ENCODE results near the gene PSMB10.

PSMB10 gene

DNA sequence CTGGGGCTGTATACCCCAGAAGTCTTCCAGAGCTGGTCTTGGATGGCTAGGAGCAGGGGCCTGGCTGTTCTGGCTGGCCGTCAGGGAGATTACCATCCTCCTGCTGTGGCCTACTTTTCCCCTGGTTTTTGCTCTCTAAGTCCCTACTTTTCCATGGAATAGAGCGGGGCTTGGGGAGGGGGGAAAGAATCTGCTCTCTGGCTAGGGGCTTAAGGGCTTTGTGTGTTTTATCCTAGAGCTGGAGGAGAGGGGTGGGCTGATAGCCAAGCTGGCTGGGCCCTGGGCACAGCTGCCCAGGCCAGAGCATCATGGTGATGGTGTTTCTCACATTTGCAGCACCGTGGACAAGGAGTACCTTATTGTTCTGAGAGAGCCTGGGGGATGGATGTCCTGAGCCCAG lies 48.3 kb downstream of the PSMB10 start:
- no peak for DNase-seq

DNA sequence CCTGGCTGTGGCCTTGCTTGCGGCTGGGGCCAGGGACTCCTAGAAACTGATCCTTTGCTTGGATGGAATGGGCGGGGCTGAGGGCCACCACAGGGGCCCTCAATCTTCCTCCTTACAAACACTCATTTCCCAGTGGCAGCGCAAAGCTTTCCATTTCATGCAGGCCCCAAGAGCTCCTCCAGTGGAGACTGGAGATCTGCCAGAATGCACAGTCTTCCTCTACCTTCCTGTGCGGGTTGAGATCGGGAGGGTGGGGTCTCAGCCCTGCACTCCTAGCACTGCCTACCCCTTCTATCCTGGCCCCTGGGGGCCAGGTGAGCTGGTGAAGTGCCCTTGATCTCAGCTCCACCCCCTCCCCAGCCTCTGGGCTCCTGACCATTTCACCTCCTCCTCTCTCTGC lies 50.3 kb downstream of the PSMB10 start:
- no peak for DNase-seq

DNA sequence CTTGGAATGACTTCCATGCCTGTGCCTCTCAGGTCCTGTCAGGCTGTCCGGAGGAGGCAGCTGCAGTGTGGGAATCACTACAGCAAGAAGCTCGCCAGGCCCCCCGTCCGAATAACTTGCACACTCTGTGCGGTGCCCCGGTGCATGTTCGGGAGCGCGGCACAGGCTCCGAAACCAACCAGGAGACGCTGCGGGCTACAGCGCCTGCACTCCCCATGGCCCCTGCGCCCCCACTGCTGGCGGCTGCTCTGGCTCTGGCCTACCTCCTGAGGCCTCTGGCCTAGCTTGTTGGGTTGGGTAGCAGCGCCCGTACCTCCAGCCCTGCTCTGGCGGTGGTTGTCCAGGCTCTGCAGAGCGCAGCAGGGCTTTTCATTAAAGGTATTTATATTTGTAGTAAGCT lies 50.7 kb downstream of the PSMB10 start:
- DNase-seq = no peak

DNA sequence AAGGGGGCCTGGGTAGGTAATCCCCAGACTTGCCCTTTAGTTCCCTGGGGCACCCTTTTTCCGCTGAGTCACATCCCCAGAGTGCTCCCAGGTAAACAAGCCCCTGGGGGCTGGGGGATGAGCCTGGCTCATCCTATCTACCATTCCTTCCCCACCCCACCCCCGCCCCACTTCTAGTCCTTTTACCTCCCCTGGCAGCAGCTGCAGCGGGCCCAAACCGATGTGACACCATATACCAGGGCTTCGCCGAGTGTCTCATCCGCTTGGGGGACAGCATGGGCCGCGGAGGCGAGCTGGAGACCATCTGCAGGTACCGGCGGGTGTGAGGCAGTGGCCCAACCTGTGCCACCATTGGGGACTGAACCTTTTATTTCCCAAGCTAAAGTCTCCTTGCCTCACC lies 51.1 kb downstream of the PSMB10 start:
- DNase-seq = no peak

DNA sequence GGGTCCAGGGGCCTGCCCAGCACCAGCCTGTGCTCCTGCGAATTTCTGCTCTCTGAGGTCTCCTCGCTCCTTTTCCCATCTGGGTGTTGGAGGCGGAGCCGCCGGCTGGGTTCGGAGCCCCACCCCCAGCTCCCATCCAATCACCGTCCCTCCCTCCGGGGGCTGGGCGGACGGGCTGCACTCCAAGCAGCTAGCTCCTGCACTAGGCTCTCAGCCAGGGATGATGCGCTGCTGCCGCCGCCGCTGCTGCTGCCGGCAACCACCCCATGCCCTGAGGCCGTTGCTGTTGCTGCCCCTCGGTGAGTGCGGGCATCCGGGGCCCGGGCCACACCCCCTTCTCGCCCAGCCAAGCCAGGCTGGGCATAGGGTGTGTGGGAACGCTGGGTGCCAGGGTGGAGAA lies 52.0 kb downstream of the PSMB10 start, which contains the start of gene NRN1L:
NRN1L (plus strand) TSS at position 202 of the 400 bp plus-strand sequence; CDS start at position 221, 19 bp downstream.
- DNase-seq = peak; percentile 31
